HepG2 (cell line): ENCODE measurements around the gene GPS1. TPM values are rescaled to one million over a fixed set of nuclear protein-coding genes. Genes with fewer than 3 reads are reported as not detected.

Experiments
- ARNTL ChIP-seq: sonication (generic); formaldehyde crosslinking; IDR thresholded peaks from 2 replicates; pipeline ENCODE4 v1.4.0; 2020; ENCODE audit warnings: mild to moderate bottlenecking, missing genetic modification reagents
- ATM ChIP-seq: fragments of 450-650 bp; IDR thresholded peaks from 2 replicates; pipeline ENCODE4 v1.7.1; 2017; ENCODE audit warnings: mild to moderate bottlenecking, borderline replicate concordance
- EED ChIP-seq: sonication (generic); formaldehyde crosslinking; IDR thresholded peaks from 2 replicates; pipeline ENCODE4 v1.5.0; 2020; ENCODE audit warnings: mild to moderate bottlenecking, missing genetic modification reagents
- ETS1 ChIP-seq: sonication (generic); formaldehyde crosslinking; IDR thresholded peaks from 2 replicates; pipeline ENCODE4 v1.4.0; 2020; ENCODE audit warnings: missing genetic modification reagents
- HOXA9 ChIP-seq: sonication (generic); formaldehyde crosslinking; IDR thresholded peaks from 2 replicates; pipeline ENCODE4 v1.8.1; 2022; ENCODE audit warnings: missing genetic modification reagents, mild to moderate bottlenecking, moderate library complexity, borderline replicate concordance
- NR2F6 ChIP-seq, 2 experiments: IDR thresholded peaks; 2 replicates each; pipeline ENCODE4 v1.6.1; 2016; ENCODE audit warnings: antibody characterized with exemption in 1 of 2, mild to moderate bottlenecking in 1 of 2
- PATZ1 ChIP-seq: sonication (generic); formaldehyde crosslinking; IDR thresholded peaks from 2 replicates; pipeline ENCODE4 v1.4.0; 2020; ENCODE audit warnings: missing genetic modification reagents
- POLR2AphosphoS2 ChIP-seq: IDR thresholded peaks from 2 replicates; pipeline ENCODE4 v1.6.1; 2011; ENCODE audit warnings: low read depth, low read length, improper control_type of control experiment
- SNAPC4 ChIP-seq: sonication (generic); formaldehyde crosslinking; IDR thresholded peaks from 2 replicates; pipeline ENCODE4 v1.4.0; 2020; ENCODE audit warnings: mild to moderate bottlenecking, missing genetic modification reagents
- TAF1 ChIP-seq: sonication (generic); formaldehyde crosslinking; IDR thresholded peaks from 2 replicates; pipeline ENCODE4 v1.4.0; 2020; ENCODE audit warnings: missing genetic modification reagents
- TERF1 ChIP-seq: sonication (generic); formaldehyde crosslinking; IDR thresholded peaks from 2 replicates; pipeline ENCODE4 v1.8.0; 2022; ENCODE audit warnings: mild to moderate bottlenecking, missing genetic modification reagents, moderate library complexity
- YEATS4 ChIP-seq: sonication (generic); formaldehyde crosslinking; IDR thresholded peaks from 2 replicates; pipeline ENCODE4 v1.4.0; 2020; ENCODE audit warnings: missing genetic modification reagents, borderline replicate concordance
- ZBTB21 ChIP-seq: sonication (generic); formaldehyde crosslinking; IDR thresholded peaks from 2 replicates; pipeline ENCODE4 v1.4.0; 2020; ENCODE audit warnings: missing genetic modification reagents
- ZNF224 ChIP-seq: sonication (generic); formaldehyde crosslinking; IDR thresholded peaks from 2 replicates; pipeline ENCODE4 v1.5.0; 2020; ENCODE audit warnings: mild to moderate bottlenecking, missing genetic modification reagents
- ZNF274 ChIP-seq: sonication (generic); formaldehyde crosslinking; IDR thresholded peaks from 2 replicates; pipeline ENCODE4 v1.5.1; 2020; ENCODE audit warnings: mild to moderate bottlenecking, missing genetic modification reagents
- ZNF484 ChIP-seq: sonication (generic); formaldehyde crosslinking; IDR thresholded peaks from 2 replicates; pipeline ENCODE4 v1.5.1; 2020; ENCODE audit warnings: mild to moderate bottlenecking, low read depth, missing genetic modification reagents, borderline replicate concordance
- ZNF580 ChIP-seq: IDR thresholded peaks from 2 replicates; pipeline ENCODE4 v1.6.1; 2016; ENCODE audit warnings: low read depth, borderline replicate concordance
- ZNF75D ChIP-seq: sonication (generic); formaldehyde crosslinking; IDR thresholded peaks from 2 replicates; pipeline ENCODE4 v1.8.1; 2023; ENCODE audit warnings: missing genetic modification reagents, mild to moderate bottlenecking, borderline replicate concordance
- ZSCAN12 ChIP-seq: sonication (generic); formaldehyde crosslinking; IDR thresholded peaks from 2 replicates; pipeline ENCODE4 v1.9.0; 2021; ENCODE audit warnings: mild to moderate bottlenecking, missing genetic modification reagents
- polyA plus RNA-seq, 8 experiments: library from polyadenylated mRNA; depleted of rRNA in 3 of 8; stranded (reverse) in 7 of 8; unstranded in 1 of 8; fragments of >200 nt; fragmentation: Illumina TruSeq in 4 of 8; extraction: Trizol in 4 of 8; gene quantifications; 2 replicates each; pipeline versions ENCODE4 v1.2.1 to v1.2.3, GENCODE V29; 2011 to 2016; ENCODE audit warnings: low read depth in 4 of 8, missing spikeins in 1 of 8, mixed read lengths in 1 of 8; ENCODE audit not compliant: insufficient read depth in 1 of 8
- total RNA-seq, 5 experiments: library from RNA; depleted of rRNA; stranded (reverse); fragments of >200 nt; fragmentation: Illumina TruSeq; extraction: Trizol; gene quantifications; 2 replicates each; pipeline ENCODE4 v1.2.3, GENCODE V29; 2016; ENCODE audit warnings: low read depth in 1 of 5

GPS1 gene
- total and polyA plus RNA-seq, 2 of the 13 experiments (the other 11 are each of a cell fraction or from before 2014, with no cell fraction given), result 124 to 128 TPM

- TF ChIP-seq YEATS4 (peak; percentile 93), ZNF224 (no peak; the same call in 1 of the 2 replicates), POLR2AphosphoS2 (no peak), ZSCAN12 (CRISPR knock-in tag) (0 out of 2 replicates have a peak, but pooled peaks have one; percentile 72), ATM (no peak), ETS1 (CRISPR knock-in tag) (peak; percentile 51; the same call in 1 of the 2 replicates), ZBTB21 (CRISPR knock-in tag) (no peak), ZNF75D (no peak), PATZ1 (CRISPR knock-in tag) (peak; percentile 85), ZNF580 (peak; percentile 81; the same call in 1 of the 2 replicates), ZNF484 (CRISPR knock-in tag) (no peak), HOXA9 (CRISPR knock-in tag) (no peak), ZNF274 (0 out of 2 replicates have a peak, but pooled peaks have one; percentile 78), EED (peak; percentile 12; the same call in 1 of the 2 replicates), TERF1 (CRISPR knock-in tag) (no peak), SNAPC4 (CRISPR knock-in tag) (peak; percentile 66; the same call in 1 of the 2 replicates), NR2F6 (IDR thresholded peaks at IDR 0.05) (peak; percentile 56; the same call in 1 of the 2 replicates), NR2F6 (CRISPR knock-in tag; IDR thresholded peaks at IDR 0.05) (peak; percentile 85), ARNTL (CRISPR knock-in tag) (no peak; the same call in none of the 2 replicates), TAF1 (CRISPR knock-in tag) (peak; percentile 86)
Measured at GRCh38 chr17:82105882-82106687, 54.4 kb downstream of the GPS1 start (continued).
